Neuronal stem cell (in vitro differentiated cells): ENCODE measurements around the gene DTNA.

Experiments
- DNase-seq: peaks from one replicate; pipeline ENCODE4 v3.0.0-alpha.2; 2013; ENCODE audit warnings: low spot score
- H2AFZ ChIP-seq: one replicate; pipeline ENCODE4 v1.6.1; 2013; ENCODE audit warnings: mild to moderate bottlenecking, low read length, inconsistent platforms
- H2AK5ac ChIP-seq: 2 replicates; pipeline ENCODE4 v1.6.1; 2013; ENCODE audit warnings: low read depth, mild to moderate bottlenecking, inconsistent platforms, low read length, moderate library complexity, mixed read lengths
- H2BK120ac ChIP-seq: 2 replicates; pipeline ENCODE4 v1.6.1; 2013; ENCODE audit warnings: low read depth, mild to moderate bottlenecking, inconsistent platforms, low read length, moderate library complexity, mixed read lengths
- H2BK12ac ChIP-seq: one replicate; pipeline ENCODE4 v1.6.1; 2013; ENCODE audit warnings: low read length, inconsistent platforms
- H2BK15ac ChIP-seq: 2 replicates; pipeline ENCODE4 v1.6.1; 2013; ENCODE audit warnings: mild to moderate bottlenecking, low read length, inconsistent platforms, mixed read lengths
- H2BK5ac ChIP-seq: one replicate; pipeline ENCODE4 v1.6.1; 2013; ENCODE audit warnings: inconsistent platforms, mild to moderate bottlenecking, low read length, moderate library complexity
- H3K14ac ChIP-seq: one replicate; pipeline ENCODE4 v1.6.1; 2013; ENCODE audit warnings: low read length, inconsistent platforms
- H3K18ac ChIP-seq: 2 replicates; pipeline ENCODE4 v1.6.1; 2013; ENCODE audit warnings: low read length, inconsistent platforms
- H3K23ac ChIP-seq: 2 replicates; pipeline ENCODE4 v1.6.1; 2013; ENCODE audit warnings: low read depth, mild to moderate bottlenecking, mixed read lengths, low read length, inconsistent platforms; ENCODE audit not compliant: poor library complexity
- H3K27ac ChIP-seq: replicated peaks from 3 replicates; pipeline ENCODE4 v1.5.1; 2013; ENCODE audit warnings: low read length, inconsistent platforms
- H3K27me3 ChIP-seq, 3 experiments: 2 replicates each; pipeline ENCODE4 v1.6.1; 2013; ENCODE audit warnings: low read length in 3 of 3, mild to moderate bottlenecking in 2 of 3, inconsistent platforms in 1 of 3, low read depth in 1 of 3, mixed read lengths in 1 of 3, moderate library complexity in 1 of 3; ENCODE audit not compliant: control insufficient read depth in 3 of 3, insufficient read depth in 3 of 3
- H3K36me3 ChIP-seq, 2 donors: replicated peaks in 1 of 2; 2 replicates each; pipeline ENCODE4 v1.6.1; 2013; ENCODE audit warnings: low read length in 2 of 2; ENCODE audit not compliant: control insufficient read depth in 2 of 2, insufficient read depth in 2 of 2
- H3K4ac ChIP-seq: 2 replicates; pipeline ENCODE4 v1.6.1; 2013; ENCODE audit warnings: inconsistent platforms, mild to moderate bottlenecking, low read length, moderate library complexity
- H3K4me1 ChIP-seq, 2 donors: 1 replicate in 1 of 2; 2 replicates in 1 of 2; pipeline ENCODE4 v1.6.1; 2013; ENCODE audit warnings: low read length in 2 of 2, low read depth in 1 of 2; ENCODE audit not compliant: control insufficient read depth in 2 of 2, insufficient read depth in 1 of 2
- H3K4me2 ChIP-seq: one replicate; pipeline ENCODE4 v1.6.1; 2013; ENCODE audit warnings: mild to moderate bottlenecking, low read length, inconsistent platforms; ENCODE audit not compliant: insufficient read depth, poor library complexity, severe bottlenecking
- H3K4me3 ChIP-seq, 2 donors: 2 replicates each; pipeline ENCODE4 v1.5.1; 2013; ENCODE audit warnings: low read length in 2 of 2, mild to moderate bottlenecking in 2 of 2, inconsistent platforms in 1 of 2, moderate library complexity in 1 of 2
- H3K79me1 ChIP-seq: one replicate; pipeline ENCODE4 v1.6.1; 2013; ENCODE audit warnings: low read depth, mild to moderate bottlenecking, inconsistent platforms, low read length, moderate library complexity
- H3K9ac ChIP-seq: one replicate; pipeline ENCODE4 v1.6.1; 2013; ENCODE audit warnings: mild to moderate bottlenecking, low read depth, low read length, inconsistent platforms; ENCODE audit not compliant: poor library complexity
- H3K9me3 ChIP-seq, 2 donors: replicated peaks in 1 of 2; 2 replicates each; pipeline versions ENCODE3 to v1.6.1; 2013; ENCODE audit warnings: low read length in 2 of 2, mild to moderate bottlenecking in 2 of 2, inconsistent platforms in 1 of 2, low read depth in 1 of 2, mixed read lengths in 1 of 2, moderate library complexity in 1 of 2; ENCODE audit not compliant: control insufficient read depth in 2 of 2, insufficient read depth in 1 of 2
- H4K8ac ChIP-seq: one replicate; pipeline ENCODE4 v1.6.1; 2013; ENCODE audit warnings: low read depth, mild to moderate bottlenecking, inconsistent platforms, low read length, moderate library complexity
- H4K91ac ChIP-seq: one replicate; pipeline ENCODE4 v1.6.1; 2013; ENCODE audit warnings: low read length, low read depth, mild to moderate bottlenecking, inconsistent platforms; ENCODE audit not compliant: poor library complexity
- WGBS, 2 donors: extraction: QIAGEN DNeasy Blood & Tissue Kit; methylation state at CpG; one replicate each; pipeline ENCODE4 v1.1.7; 2013; ENCODE audit warnings: missing lambda C conversion rate in 2 of 2, mixed read lengths in 1 of 2; ENCODE audit not compliant: insufficient read length in 2 of 2, insufficient replicate concordance in 1 of 2; ENCODE audit errors: extremely low coverage in 2 of 2; 5-methylcytosine and 5-hydroxymethylcytosine counted together

DTNA gene

DNA sequence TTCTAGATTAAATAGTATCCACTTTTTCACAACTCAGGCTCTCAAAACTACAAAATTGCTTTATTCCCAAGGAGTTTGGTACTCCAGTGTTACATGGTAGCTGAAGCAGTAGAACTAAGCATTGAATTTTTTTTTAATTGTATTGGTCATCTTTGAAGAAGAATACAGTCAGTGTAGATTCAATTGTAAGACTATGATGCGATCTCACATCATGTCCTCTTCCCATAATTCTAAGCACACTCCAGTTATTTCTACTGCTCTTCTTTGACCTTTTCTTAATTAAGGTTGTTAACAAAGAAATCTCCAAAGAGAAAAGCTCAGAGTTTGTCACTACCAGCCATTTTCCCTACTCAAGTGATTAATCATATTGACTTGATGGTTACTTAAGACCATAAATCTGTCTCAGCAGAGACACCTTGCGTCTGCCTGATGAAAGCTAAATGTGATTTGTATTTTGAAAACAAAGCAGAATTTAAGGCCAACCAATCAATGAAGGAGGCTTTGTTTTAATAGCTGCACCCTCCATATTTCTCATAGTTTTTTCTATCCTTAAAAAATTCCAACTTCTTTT lies 130.2 kb downstream of the DTNA start:
- no peak overlapping the region for H2AFZ ChIP-seq
- no peak overlapping the region for H3K27ac ChIP-seq
- no peaks in the 10 kb centered on the region for H3K27me3 ChIP-seq
- H3K23ac ChIP-seq: no peak overlapping the region
- no peaks in the 10 kb centered on the region for H3K4me1 ChIP-seq
- H3K9me3 ChIP-seq: peaks cover 0 to 5% of the 10 kb centered on the region in 2 donors
- no peak overlapping the region for H2BK120ac ChIP-seq
- no peak overlapping the region for H3K18ac ChIP-seq
- no peak overlapping the region for H2BK12ac ChIP-seq
- no peak overlapping the region for H2BK5ac ChIP-seq
- H3K36me3 ChIP-seq: peaks cover 0 to 1% of the 10 kb centered on the region in 2 donors
- no peak overlapping the region for H3K4ac ChIP-seq
- DNase-seq: no peak
- no peak overlapping the region for H3K4me2 ChIP-seq
- H3K4me3 ChIP-seq: no peak overlapping the region
- H2BK15ac ChIP-seq: no peak overlapping the region
- no peak overlapping the region for H3K14ac ChIP-seq
- no peak overlapping the region for H2AK5ac ChIP-seq
- no peak overlapping the region for H3K9ac ChIP-seq
- WGBS, 2 donors: no CpG with 5 or more reads among the region's 2 CpGs
- H4K8ac ChIP-seq: no peak overlapping the region
- H4K91ac ChIP-seq: no peak overlapping the region
- no peaks in the 10 kb centered on the region for H3K79me1 ChIP-seq

- no peak overlapping the region for H3K27ac ChIP-seq
- no peak overlapping the region for H4K8ac ChIP-seq
- no peak overlapping the region for H2AFZ ChIP-seq
- H3K27me3 ChIP-seq: no peaks in the 10 kb centered on the region
- no peak overlapping the region for H4K91ac ChIP-seq
- H2BK5ac ChIP-seq: no peak overlapping the region
- no peak overlapping the region for H2AK5ac ChIP-seq
- H3K23ac ChIP-seq: no peak overlapping the region
- H2BK120ac ChIP-seq: no peak overlapping the region
- no peak overlapping the region for H3K4ac ChIP-seq
- H3K14ac ChIP-seq: no peak overlapping the region
- H2BK12ac ChIP-seq: no peak overlapping the region
- H3K4me2 ChIP-seq: no peak overlapping the region
- H3K36me3 ChIP-seq: peaks cover 0 to 1% of the 10 kb centered on the region in 2 donors
- no peaks in the 10 kb centered on the region for H3K4me1 ChIP-seq
- DNase-seq: no peak
- peaks cover 0 to 5% of the 10 kb centered on the region in 2 donors for H3K9me3 ChIP-seq
- no peaks in the 10 kb centered on the region for H3K79me1 ChIP-seq
- H3K18ac ChIP-seq: no peak overlapping the region
- no peak overlapping the region for H2BK15ac ChIP-seq
- no peak overlapping the region for H3K9ac ChIP-seq
- no peak overlapping the region for H3K4me3 ChIP-seq
Observed at GRCh38 chr18:34841891-34842290, 131.8 kb downstream of the DTNA start.

- no CpG with 5 or more reads among the region's 1 CpG for WGBS, 2 donors
- Histone ChIP-seq H3K18ac (no peak overlapping the region), H3K4me3 (no peak overlapping the region), H3K27ac (no peak overlapping the region), H3K27me3 (no peaks in the 10 kb centered on the region), H2AFZ (peak overlapping the region; percentile 0), H3K23ac (no peak overlapping the region), H3K4ac (no peak overlapping the region), H3K9me3 (peaks cover 0 to 5% of the 10 kb centered on the region in 2 donors), H4K8ac (no peak overlapping the region), H3K36me3 (no peaks in the 10 kb centered on the region), H2BK5ac (no peak overlapping the region), H3K14ac (no peak overlapping the region), H2AK5ac (no peak overlapping the region), H3K4me2 (no peak overlapping the region), H3K4me1 (peaks cover 6% of the 10 kb centered on the region in 2 donors), H3K9ac (no peak overlapping the region), H2BK15ac (no peak overlapping the region), H3K79me1 (no peaks in the 10 kb centered on the region), H4K91ac (no peak overlapping the region), H2BK120ac (no peak overlapping the region), H2BK12ac (no peak overlapping the region)
- DNase-seq: no peak
Observed at GRCh38 chr18:34844072-34844471, 134.0 kb downstream of the DTNA start.

- no peak overlapping the region for H2AFZ ChIP-seq
- H4K91ac ChIP-seq: no peak overlapping the region
- H3K79me1 ChIP-seq: no peaks in the 10 kb centered on the region
- no peak overlapping the region for H2BK5ac ChIP-seq
- no peak overlapping the region for H3K4me2 ChIP-seq
- no peak overlapping the region for H2BK15ac ChIP-seq
- no peak overlapping the region for H3K23ac ChIP-seq
- no peak overlapping the region for H3K14ac ChIP-seq
- H2BK12ac ChIP-seq: no peak overlapping the region
- no peak overlapping the region for H3K27ac ChIP-seq
- H3K9ac ChIP-seq: no peak overlapping the region
- peaks cover 0 to 5% of the 10 kb centered on the region in 2 donors for H3K9me3 ChIP-seq
- H4K8ac ChIP-seq: no peak overlapping the region
- H3K4me1 ChIP-seq: peaks cover 6% of the 10 kb centered on the region in 2 donors
- no peak overlapping the region for H2BK120ac ChIP-seq
- no peaks in the 10 kb centered on the region for H3K36me3 ChIP-seq
- no peak overlapping the region for H2AK5ac ChIP-seq
- no peak overlapping the region for H3K18ac ChIP-seq
- H3K27me3 ChIP-seq: no peaks in the 10 kb centered on the region
- no peak overlapping the region for H3K4ac ChIP-seq
- no peak for DNase-seq
- no CpG with 5 or more reads among the region's 5 CpGs for WGBS, 2 donors
- H3K4me3 ChIP-seq: no peak overlapping the region
Observed at GRCh38 chr18:34844732-34845459, 134.8 kb downstream of the DTNA start.
